Measurements from ENCODE around the gene TSKU. TPM values are rescaled to one million over a fixed set of nuclear protein-coding genes. Genes with fewer than 3 reads are reported as not detected.

TSKU gene
- total and polyA plus RNA-seq, 2 donors (not counting 1 experiment from before 2014, with no cell fraction given) = 5.0 to 10.6 TPM

DNA sequence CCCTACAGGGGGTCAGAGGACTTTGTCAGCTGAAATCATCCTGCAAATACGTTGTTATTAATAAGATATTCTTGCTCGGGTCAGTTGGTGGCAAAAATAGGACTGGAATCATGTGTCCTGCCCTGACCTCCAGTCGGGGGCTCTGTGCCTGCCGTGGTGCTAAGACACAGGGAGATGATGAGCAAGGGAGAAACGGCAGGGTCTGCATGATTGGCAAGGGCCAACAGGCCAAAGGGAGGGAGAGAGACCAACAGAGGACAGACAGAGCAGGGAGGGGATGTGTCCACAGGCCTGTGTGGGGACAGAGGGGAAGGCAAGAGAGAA, 10.4 kb upstream of the TSKU start:
- Histone ChIP-seq H3K27me3 (ENCODE audit: control insufficient read depth, insufficient read depth, low read length) (peaks cover 20% of the 10 kb centered on the region), H3K9me3 (ENCODE audit: control insufficient read depth, insufficient read depth, low read depth, low read length) (no peaks in the 10 kb centered on the region), H3K79me2 (ENCODE audit: control insufficient read depth, insufficient read depth, low read length) (no peaks in the 10 kb centered on the region), H3K4me3 (replicated peaks in 1 of 4; ENCODE audit: control extremely low read depth in 1 of 4, insufficient read depth in 1 of 4, low read depth in 3 of 4, low read length in 4 of 4) (no peak overlapping the region), H4K20me1 (ENCODE audit: control insufficient read depth, extremely low read depth, insufficient read depth, low read length) (no peaks in the 10 kb centered on the region), H3K9ac (ENCODE audit: insufficient read depth, low read length) (no peak overlapping the region), H3K4me1 (ENCODE audit: control insufficient read depth, extremely low read depth, insufficient read depth, low read length) (peaks cover 20% of the 10 kb centered on the region), H2AFZ (ENCODE audit: low read length) (no peak overlapping the region), H3K27ac (ENCODE audit: insufficient read depth, low read length) (no peak overlapping the region), H3K4me2 (ENCODE audit: extremely low read depth, insufficient read depth, low read length) (no peak overlapping the region), H3K36me3 (ENCODE audit: control insufficient read depth, insufficient read depth, low read length) (no peaks in the 10 kb centered on the region)
- TF ChIP-seq EZH2 (IDR thresholded peaks at IDR 0.05; ENCODE audit: low read length, missing control alignments) = no peak
- TF ChIP-seq, protein P1, sequence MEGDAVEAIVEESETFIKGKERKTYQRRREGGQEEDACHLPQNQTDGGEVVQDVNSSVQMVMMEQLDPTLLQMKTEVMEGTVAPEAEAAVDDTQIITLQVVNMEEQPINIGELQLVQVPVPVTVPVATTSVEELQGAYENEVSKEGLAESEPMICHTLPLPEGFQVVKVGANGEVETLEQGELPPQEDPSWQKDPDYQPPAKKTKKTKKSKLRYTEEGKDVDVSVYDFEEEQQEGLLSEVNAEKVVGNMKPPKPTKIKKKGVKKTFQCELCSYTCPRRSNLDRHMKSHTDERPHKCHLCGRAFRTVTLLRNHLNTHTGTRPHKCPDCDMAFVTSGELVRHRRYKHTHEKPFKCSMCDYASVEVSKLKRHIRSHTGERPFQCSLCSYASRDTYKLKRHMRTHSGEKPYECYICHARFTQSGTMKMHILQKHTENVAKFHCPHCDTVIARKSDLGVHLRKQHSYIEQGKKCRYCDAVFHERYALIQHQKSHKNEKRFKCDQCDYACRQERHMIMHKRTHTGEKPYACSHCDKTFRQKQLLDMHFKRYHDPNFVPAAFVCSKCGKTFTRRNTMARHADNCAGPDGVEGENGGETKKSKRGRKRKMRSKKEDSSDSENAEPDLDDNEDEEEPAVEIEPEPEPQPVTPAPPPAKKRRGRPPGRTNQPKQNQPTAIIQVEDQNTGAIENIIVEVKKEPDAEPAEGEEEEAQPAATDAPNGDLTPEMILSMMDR (conservative IDR thresholded peaks at IDR 0.05 in 1 of 2, IDR thresholded peaks at IDR 0.05 in 1 of 2; ENCODE audit: low read depth in 1 of 2, low read length in 2 of 2) = no peak
- no peak for DNase-seq (ENCODE audit: low read depth in 2 of 2)

DNA sequence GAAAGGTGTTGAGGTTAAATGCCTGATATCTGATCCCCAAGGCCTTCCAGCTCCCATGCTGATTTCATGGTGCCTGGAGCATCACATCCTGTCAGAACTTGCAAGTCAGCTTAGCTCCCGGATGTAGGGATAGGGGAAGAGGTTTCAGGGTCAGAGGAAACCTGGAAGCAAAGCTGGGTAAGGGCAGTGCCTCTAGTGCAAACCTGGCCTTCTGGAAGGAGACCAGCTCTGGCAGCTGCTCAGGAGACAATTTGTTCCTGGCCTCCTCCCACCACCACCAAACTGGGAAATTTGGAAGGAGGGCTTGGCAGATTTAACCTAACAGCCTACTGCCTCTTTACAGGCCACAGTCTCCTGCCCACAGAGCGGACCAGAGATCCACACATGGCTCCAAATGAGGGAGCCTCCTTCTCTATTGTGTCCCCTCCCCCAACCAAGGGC, 9.2 kb upstream of the TSKU start:
- TF ChIP-seq EZH2 (IDR thresholded peaks at IDR 0.05; ENCODE audit: low read length, missing control alignments) = no peak
- TF ChIP-seq, protein P1 (conservative IDR thresholded peaks at IDR 0.05 in 1 of 2, IDR thresholded peaks at IDR 0.05 in 1 of 2; ENCODE audit: low read depth in 1 of 2, low read length in 2 of 2) = no peak

DNA sequence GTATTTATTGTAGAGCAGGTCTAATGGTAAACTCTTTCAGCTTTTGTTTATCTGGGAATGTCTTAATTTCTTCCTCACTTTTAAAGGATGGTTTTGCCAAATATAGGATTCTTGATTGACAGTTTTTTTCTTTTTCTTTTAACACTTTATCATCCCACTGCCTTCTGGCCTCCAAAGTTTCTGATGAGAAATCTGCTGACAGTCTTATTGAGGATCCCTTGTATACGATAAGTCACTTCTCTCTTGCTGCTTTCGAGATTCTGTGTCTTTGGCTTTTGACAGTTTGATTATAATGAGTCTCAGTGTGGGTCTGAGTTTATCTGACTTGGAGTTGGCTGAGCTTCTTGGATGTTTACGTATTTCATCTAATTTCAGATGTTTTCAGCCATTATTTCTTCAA, 6.7 kb upstream of the TSKU start:
- H3K27me3 ChIP-seq (ENCODE audit: control insufficient read depth, insufficient read depth, low read length) = peaks cover 39% of the 10 kb centered on the region
- TF ChIP-seq, protein P1 (conservative IDR thresholded peaks at IDR 0.05 in 1 of 2, IDR thresholded peaks at IDR 0.05 in 1 of 2; ENCODE audit: low read depth in 1 of 2, low read length in 2 of 2) = no peak
- TF ChIP-seq EZH2 (IDR thresholded peaks at IDR 0.05; ENCODE audit: low read length, missing control alignments) = no peak
- H3K9me3 ChIP-seq (ENCODE audit: control insufficient read depth, insufficient read depth, low read depth, low read length) = no peaks in the 10 kb centered on the region
- H3K9ac ChIP-seq (ENCODE audit: insufficient read depth, low read length) = no peak overlapping the region
- H3K27ac ChIP-seq (ENCODE audit: insufficient read depth, low read length) = no peak overlapping the region
- no peak for DNase-seq (ENCODE audit: low read depth in 2 of 2)
- no peak overlapping the region for H3K4me3 ChIP-seq (replicated peaks in 1 of 4; ENCODE audit: control extremely low read depth in 1 of 4, insufficient read depth in 1 of 4, low read depth in 3 of 4, low read length in 4 of 4)
- H3K4me1 ChIP-seq (ENCODE audit: control insufficient read depth, extremely low read depth, insufficient read depth, low read length) = peaks cover 2% of the 10 kb centered on the region
- H4K20me1 ChIP-seq (ENCODE audit: control insufficient read depth, extremely low read depth, insufficient read depth, low read length) = no peaks in the 10 kb centered on the region
- no peak overlapping the region for H3K4me2 ChIP-seq (ENCODE audit: extremely low read depth, insufficient read depth, low read length)
- H3K36me3 ChIP-seq (ENCODE audit: control insufficient read depth, insufficient read depth, low read length) = no peaks in the 10 kb centered on the region
- no peak overlapping the region for H2AFZ ChIP-seq (ENCODE audit: low read length)
- no peaks in the 10 kb centered on the region for H3K79me2 ChIP-seq (ENCODE audit: control insufficient read depth, insufficient read depth, low read length)

More for the DNA sequence above, 9.2 kb upstream of the TSKU start:
- peaks cover 18% of the 10 kb centered on the region for H3K4me1 ChIP-seq (ENCODE audit: control insufficient read depth, extremely low read depth, insufficient read depth, low read length)
- H3K79me2 ChIP-seq (ENCODE audit: control insufficient read depth, insufficient read depth, low read length) = no peaks in the 10 kb centered on the region
- no peak overlapping the region for H3K4me3 ChIP-seq (replicated peaks in 1 of 4; ENCODE audit: control extremely low read depth in 1 of 4, insufficient read depth in 1 of 4, low read depth in 3 of 4, low read length in 4 of 4)
- no peaks in the 10 kb centered on the region for H3K9me3 ChIP-seq (ENCODE audit: control insufficient read depth, insufficient read depth, low read depth, low read length)
- H3K36me3 ChIP-seq (ENCODE audit: control insufficient read depth, insufficient read depth, low read length) = no peaks in the 10 kb centered on the region
- no peak overlapping the region for H3K4me2 ChIP-seq (ENCODE audit: extremely low read depth, insufficient read depth, low read length)
- H4K20me1 ChIP-seq (ENCODE audit: control insufficient read depth, extremely low read depth, insufficient read depth, low read length) = no peaks in the 10 kb centered on the region
- H3K27me3 ChIP-seq (ENCODE audit: control insufficient read depth, insufficient read depth, low read length) = peaks cover 27% of the 10 kb centered on the region
- H3K27ac ChIP-seq (ENCODE audit: insufficient read depth, low read length) = no peak overlapping the region
- H3K9ac ChIP-seq (ENCODE audit: insufficient read depth, low read length) = no peak overlapping the region
- H2AFZ ChIP-seq (ENCODE audit: low read length) = no peak overlapping the region
- DNase-seq (ENCODE audit: low read depth in 2 of 2) = no peak
